Activated CD4-positive, alpha-beta T cell treated with anti-CD3 and anti-CD28 coated beads for 36 hours (primary cell): ENCODE data around the gene BRMS1L. TPM values are rescaled to one million over a fixed set of nuclear protein-coding genes. Genes with fewer than 3 reads are reported as not detected.
A peak's percentile ranks its signal among the peaks of the same experiment; 100 is the strongest.
"Not testable (repeated sequence)": the region's sequence is repeated elsewhere in the genome, so short reads cannot be mapped to it uniquely, and the experiment has no call there.

Experiments used
- ATAC-seq: fragments of 200-7000 bp; cut with Tn5 transposase; one replicate; pipeline ENCODE4 v1.10.0; 2021; ENCODE audit warnings: mild to moderate bottlenecking, moderate library complexity
- CTCF ChIA-PET: fragments of 350-600 bp; sonication (Branson Sonifier 250); formaldehyde crosslinking; loops from one replicate; lab custom pipeline; 2021; ENCODE audit warnings: antibody characterized with exemption; lab: Charles Lee
- POLR2A ChIA-PET: fragments of 350-600 bp; sonication (Branson Sonifier 250); formaldehyde crosslinking; loops from one replicate; lab custom pipeline; 2021; ENCODE audit warnings: antibody characterized with exemption, inconsistent platforms; lab: Charles Lee
- DNase-seq: peaks from one replicate; pipeline ENCODE4 v3.0.0-alpha.2; 2020
- H3K27ac Mint-ChIP-seq: one replicate; pipeline ENCODE4 v1.8.0; 2021; ENCODE audit warnings: mixed read lengths
- H3K27me3 Mint-ChIP-seq: one replicate; pipeline ENCODE4 v1.8.0; 2021; ENCODE audit warnings: mixed read lengths
- H3K36me3 Mint-ChIP-seq: one replicate; pipeline ENCODE4 v1.8.0; 2021; ENCODE audit warnings: low read depth, mixed read lengths
- H3K4me1 Mint-ChIP-seq: one replicate; pipeline ENCODE4 v1.8.0; 2021; ENCODE audit warnings: mixed read lengths
- H3K4me3 Mint-ChIP-seq: one replicate; pipeline ENCODE4 v1.8.0; 2021; ENCODE audit warnings: mild to moderate bottlenecking, moderate library complexity, mixed read lengths
- H3K9me3 Mint-ChIP-seq: one replicate; pipeline ENCODE4 v1.8.0; 2021; ENCODE audit warnings: low read depth, mixed read lengths
- intact Hi-C, 2 experiments: fragments of 100-400 bp; cut with DNase I in 1 of 2; cut with micrococcal nuclease in 1 of 2; formaldehyde crosslinking; loops; one replicate each; pipeline versions ENCODE4 v1.14.2 to v1.15.1; 2022 to 2024; cut with DNase I, micrococcal nuclease
- total RNA-seq, 2 experiments: library from RNA; stranded (reverse); gene quantifications; one replicate each; pipeline ENCODE4 v1.2.3, GENCODE V29; 2021

Gene BRMS1L
- total RNA-seq, 2 experiments from 2014 or later: 5.3 to 7.8 TPM

DNA sequence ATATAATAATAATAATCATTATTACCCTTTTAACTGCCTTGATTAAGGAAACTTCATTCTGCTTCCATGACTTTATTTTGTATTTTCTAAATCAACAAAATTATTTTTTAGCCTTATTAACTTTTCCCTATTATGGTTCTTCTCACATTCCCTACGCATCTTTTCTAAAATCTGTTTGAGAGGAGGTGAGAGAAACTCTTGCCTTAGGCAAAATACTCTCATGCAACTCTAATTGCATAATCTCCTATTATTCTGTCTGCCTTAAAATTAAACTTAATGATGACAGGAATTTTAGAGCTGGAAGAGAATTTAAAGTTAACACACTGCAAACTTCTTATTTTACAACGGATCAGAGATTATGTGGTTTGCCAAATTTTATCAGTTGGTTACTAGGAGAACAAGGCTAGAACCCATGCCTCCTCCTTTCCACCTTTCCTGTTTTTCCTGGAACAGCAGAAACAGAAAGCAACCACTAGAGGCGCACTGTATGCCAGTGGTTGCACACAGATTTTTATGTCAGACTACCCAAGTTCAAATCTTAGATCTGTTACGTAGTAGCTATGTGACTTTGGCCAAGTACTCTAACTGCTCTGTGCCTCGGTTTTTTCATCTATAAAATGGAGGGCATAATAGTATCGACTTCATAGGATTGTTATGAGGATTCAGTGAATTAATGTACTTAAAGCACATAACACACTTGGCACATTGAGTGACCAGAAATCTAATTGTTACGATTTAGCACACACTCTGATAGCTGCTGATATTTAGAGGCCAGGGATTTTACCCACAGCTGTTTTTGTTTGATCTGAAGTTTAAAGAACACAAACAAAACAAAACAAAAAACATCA is 4.3 kb upstream of the BRMS1L start:
- intact Hi-C loops: no loop called here
- H3K4me1 Mint-ChIP-seq: peaks cover 5% of the 10 kb centered on the region
- H3K27me3 Mint-ChIP-seq: no peaks in the 10 kb centered on the region
- no peak for ATAC-seq
- no peaks in the 10 kb centered on the region for H3K9me3 Mint-ChIP-seq
- DNase-seq: peak; percentile 37
- ChIA-PET CTCF (interaction anchor here (0.8 to 2.4 kb wide), 12 partner anchors 8 to 1120 kb away, joined by 3 to 10 read pairs (median 4); partner anchors contain the start of gene RALGAPA1), POLR2A (interaction anchor here (0.6 kb wide), 1 partner anchor 542 kb away, joined by 5 read pairs; no protein-coding TSS in a partner anchor)
- H3K27ac Mint-ChIP-seq: no peak overlapping the region
- H3K4me3 Mint-ChIP-seq: no peak overlapping the region
- H3K36me3 Mint-ChIP-seq: no peaks in the 10 kb centered on the region

DNA sequence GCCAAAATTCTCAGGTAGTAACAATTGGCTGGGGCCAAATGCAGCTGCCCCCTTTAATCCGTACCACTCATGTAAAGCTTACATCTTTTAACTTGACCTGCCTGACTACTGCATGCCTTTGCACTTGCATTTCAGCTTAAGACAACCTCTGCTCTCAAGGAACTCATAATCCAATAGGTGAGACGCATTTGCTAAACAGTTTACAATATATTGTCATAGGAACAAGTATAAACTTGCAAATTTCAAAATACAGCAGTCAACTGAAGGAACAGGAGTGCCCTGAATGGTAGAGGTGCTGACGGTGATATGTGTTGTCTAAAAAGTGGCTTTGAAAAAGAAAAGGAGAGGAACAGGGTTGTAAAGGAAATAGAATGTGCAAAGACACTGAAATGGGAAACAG is 3.6 kb upstream of the BRMS1L start:
- intact Hi-C loops: no loop called here
- no peaks in the 10 kb centered on the region for H3K36me3 Mint-ChIP-seq
- H3K4me3 Mint-ChIP-seq: no peak overlapping the region
- no peaks in the 10 kb centered on the region for H3K27me3 Mint-ChIP-seq
- H3K4me1 Mint-ChIP-seq: peaks cover 11% of the 10 kb centered on the region
- CTCF ChIA-PET: interaction anchor here (0.7 to 2.4 kb wide), 12 partner anchors 9 to 1121 kb away, joined by 3 to 10 read pairs (median 4); partner anchors contain the start of gene RALGAPA1
- no peak overlapping the region for H3K27ac Mint-ChIP-seq
- H3K9me3 Mint-ChIP-seq: no peaks in the 10 kb centered on the region
- POLR2A ChIA-PET: interaction anchor here (0.6 kb wide), 1 partner anchor 543 kb away, joined by 5 read pairs; no protein-coding TSS in a partner anchor
- no peak for DNase-seq
- ATAC-seq: no peak

DNA sequence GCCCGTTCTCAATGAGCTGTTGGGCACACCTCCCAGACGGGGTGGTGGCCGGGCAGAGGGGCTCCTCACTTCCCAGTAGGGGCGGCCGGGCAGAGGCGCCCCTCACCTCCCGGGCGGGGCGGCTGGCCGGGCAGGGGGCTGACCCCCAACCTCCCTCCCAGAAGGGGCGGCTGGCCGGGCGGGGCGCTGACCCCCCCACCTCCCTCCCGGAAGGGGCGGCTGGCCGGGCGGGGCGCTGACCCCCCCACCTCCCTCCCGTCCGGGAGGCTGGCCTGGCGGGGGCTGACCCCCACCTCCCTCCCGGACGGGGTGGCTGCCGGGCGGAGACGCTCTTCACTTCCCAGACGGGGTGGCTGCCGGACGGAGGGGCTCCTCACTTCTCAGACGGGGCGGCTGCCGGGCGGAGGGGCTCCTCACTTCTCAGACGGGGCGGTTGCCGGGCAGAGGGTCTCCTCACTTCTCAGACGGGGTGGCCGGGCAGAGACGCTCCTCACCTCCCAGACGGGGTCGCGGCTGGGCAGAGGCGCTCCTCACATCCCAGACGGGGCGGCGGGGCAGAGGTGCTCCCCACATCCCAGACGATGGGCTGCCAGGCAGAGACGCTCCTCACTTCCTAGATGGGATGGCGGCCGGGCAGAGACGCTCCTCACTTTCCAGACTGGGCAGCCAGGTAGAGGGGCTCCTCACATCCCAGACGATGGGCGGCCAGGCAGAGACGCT is 1.5 kb upstream of the BRMS1L start:
- DNase-seq, H3K27ac Mint-ChIP-seq, H3K36me3 Mint-ChIP-seq, CTCF ChIA-PET, H3K27me3 Mint-ChIP-seq, H3K9me3 Mint-ChIP-seq, ATAC-seq, POLR2A ChIA-PET: not testable (repeated sequence)
- Mint-ChIP-seq H3K4me3 (peak overlapping the region; percentile 71), H3K4me1 (peaks cover 22% of the 10 kb centered on the region)
- intact Hi-C loops: loop anchor here (5.0 kb wide), 3 partner anchors 292 to 702 kb away; partner anchors contain the start of genes INSM2 (in 1 of the 2), MBIP (in 1 of the 2), PPP2R3C (in 1 of the 2) and PRORP (in 1 of the 2)

DNA sequence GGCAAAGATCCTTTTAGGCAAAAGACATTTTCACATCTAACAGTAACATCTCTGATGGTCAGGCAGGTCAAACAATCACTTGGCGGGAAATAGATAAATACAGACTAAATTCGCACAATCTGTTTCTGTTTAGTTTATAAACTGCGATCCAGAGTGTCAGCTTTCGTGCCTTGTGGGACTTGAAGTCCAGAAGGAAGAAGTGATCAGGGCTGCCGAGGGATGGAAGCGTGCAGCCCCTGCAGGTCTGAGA is 245 bp upstream of the BRMS1L start:
- H3K27me3 Mint-ChIP-seq: no peaks in the 10 kb centered on the region
- no peaks in the 10 kb centered on the region for H3K9me3 Mint-ChIP-seq
- intact Hi-C loops: loop anchor here (1.0 to 5.0 kb wide), 10 partner anchors 17 to 1364 kb away; partner anchors contain the start of genes MBIP (in 2 of the 2), PRORP (in 2 of the 2), RALGAPA1 (in 2 of the 2) and FAM177A1 (in 1 of the 2)
- peaks cover 24% of the 10 kb centered on the region for H3K4me1 Mint-ChIP-seq
- no peaks in the 10 kb centered on the region for H3K36me3 Mint-ChIP-seq
- POLR2A ChIA-PET: interaction anchor here (0.5 to 1.5 kb wide), 8 partner anchors 8 to 845 kb away, joined by 3 to 9 read pairs (median 4); partner anchors contain the start of gene RALGAPA1
- CTCF ChIA-PET: interaction anchor here (0.7 to 1.3 kb wide), 7 partner anchors 9 to 964 kb away, joined by 3 to 8 read pairs (median 4); partner anchors contain the start of gene MBIP
- ATAC-seq: no peak
- peak overlapping the region; percentile 81 for H3K27ac Mint-ChIP-seq
- DNase-seq: no peak
- H3K4me3 Mint-ChIP-seq: peak overlapping the region; percentile 71

DNA sequence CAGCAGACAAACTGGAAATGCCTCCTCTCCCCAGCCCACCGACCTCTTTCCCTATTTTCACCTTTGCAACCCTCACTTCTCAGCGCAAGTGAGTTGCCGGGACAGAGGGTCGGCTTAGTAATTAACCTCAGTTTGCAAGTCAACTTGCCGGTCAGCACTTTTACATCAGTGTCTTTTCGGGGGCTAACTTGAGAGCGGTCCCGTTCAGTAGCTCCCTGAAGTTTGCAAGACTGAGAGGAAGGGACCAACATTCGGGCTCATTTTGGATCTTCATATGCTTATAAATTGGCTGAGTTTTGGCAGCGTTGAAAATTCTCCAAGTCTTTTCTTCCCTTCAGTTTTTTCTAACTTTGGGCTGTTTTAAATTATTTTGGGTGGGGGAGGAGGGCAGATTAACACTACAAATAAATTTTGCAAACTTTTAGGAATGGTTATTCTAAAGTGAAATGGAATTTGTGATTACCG is 846 bp downstream of the BRMS1L start:
- ChIA-PET CTCF (interaction anchor here (0.6 to 1.3 kb wide), 5 partner anchors 11 to 494 kb away, joined by 3 to 8 read pairs (median 5); partner anchors contain the start of gene MBIP), POLR2A (interaction anchor here (1.4 to 1.5 kb wide), 3 partner anchors 8 to 18 kb away, joined by 5 to 9 read pairs (median 5); partner anchors contain the start of gene RALGAPA1)
- peaks cover 24% of the 10 kb centered on the region for H3K4me1 Mint-ChIP-seq
- peak overlapping the region; percentile 58 for H3K27ac Mint-ChIP-seq
- no peak for ATAC-seq
- H3K27me3 Mint-ChIP-seq: no peaks in the 10 kb centered on the region
- DNase-seq: no peak
- H3K36me3 Mint-ChIP-seq: peaks cover 7% of the 10 kb centered on the region
- intact Hi-C loops: loop anchor here (1.0 to 5.0 kb wide), 10 partner anchors 18 to 1365 kb away; partner anchors contain the start of genes MBIP (in 2 of the 2), PRORP (in 2 of the 2), RALGAPA1 (in 2 of the 2) and FAM177A1 (in 1 of the 2)
- H3K9me3 Mint-ChIP-seq: no peaks in the 10 kb centered on the region
- peak overlapping the region; percentile 71 for H3K4me3 Mint-ChIP-seq

DNA sequence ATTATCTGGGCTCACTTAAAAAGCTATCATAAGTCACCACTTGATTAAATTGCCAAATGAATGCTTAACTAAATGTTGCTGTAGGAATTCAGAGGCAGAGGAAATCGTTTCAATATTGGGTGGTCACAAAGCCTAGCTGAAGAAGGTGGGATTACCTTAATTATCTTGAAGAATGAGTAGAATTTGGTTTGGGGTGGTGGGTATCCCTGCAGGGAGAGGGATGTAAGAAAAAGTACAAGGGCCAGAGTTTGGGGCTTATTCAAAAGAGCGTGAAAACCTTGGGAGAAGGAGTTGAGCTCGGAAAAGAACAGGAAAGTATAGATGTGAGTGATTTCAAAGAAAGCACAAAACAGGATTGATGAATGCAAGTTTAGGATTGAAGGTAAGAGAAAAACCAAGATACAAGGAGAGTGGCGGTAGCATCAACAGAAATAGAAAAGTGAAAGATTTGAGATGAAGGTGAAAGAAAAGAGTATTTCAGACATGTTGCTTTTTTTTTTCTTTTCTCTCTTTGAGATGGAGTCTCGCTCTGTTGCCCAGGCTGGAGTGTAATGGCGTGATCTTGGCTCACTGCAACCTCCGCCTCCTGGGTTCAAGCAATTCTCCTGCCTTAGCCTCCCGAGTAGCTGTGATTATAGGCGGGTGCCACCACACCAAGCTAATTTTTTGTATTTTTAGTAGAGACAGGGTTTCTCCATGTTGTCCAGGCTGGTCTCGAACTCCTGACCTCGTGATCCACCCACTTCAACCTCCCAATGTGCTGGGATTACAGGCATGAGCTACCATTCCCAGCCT is 1.7 kb downstream of the BRMS1L start:
- no peaks in the 10 kb centered on the region for H3K9me3 Mint-ChIP-seq
- ATAC-seq (no peak), DNase-seq (no peak)
- ChIA-PET CTCF (interaction anchor here (1.2 to 1.5 kb wide), 2 partner anchors 10 to 43 kb away, joined by 3 to 5 read pairs; no protein-coding TSS in a partner anchor), POLR2A (no interaction called here)
- peak overlapping the region; percentile 71 for H3K4me3 Mint-ChIP-seq
- H3K27ac Mint-ChIP-seq: no peak overlapping the region
- no peaks in the 10 kb centered on the region for H3K27me3 Mint-ChIP-seq
- peaks cover 24% of the 10 kb centered on the region for H3K4me1 Mint-ChIP-seq
- peaks cover 8% of the 10 kb centered on the region for H3K36me3 Mint-ChIP-seq
- intact Hi-C loops: loop anchor here (5.0 kb wide), 3 partner anchors 296 to 706 kb away; partner anchors contain the start of genes INSM2 (in 1 of the 2), MBIP (in 1 of the 2), PPP2R3C (in 1 of the 2) and PRORP (in 1 of the 2)

DNA sequence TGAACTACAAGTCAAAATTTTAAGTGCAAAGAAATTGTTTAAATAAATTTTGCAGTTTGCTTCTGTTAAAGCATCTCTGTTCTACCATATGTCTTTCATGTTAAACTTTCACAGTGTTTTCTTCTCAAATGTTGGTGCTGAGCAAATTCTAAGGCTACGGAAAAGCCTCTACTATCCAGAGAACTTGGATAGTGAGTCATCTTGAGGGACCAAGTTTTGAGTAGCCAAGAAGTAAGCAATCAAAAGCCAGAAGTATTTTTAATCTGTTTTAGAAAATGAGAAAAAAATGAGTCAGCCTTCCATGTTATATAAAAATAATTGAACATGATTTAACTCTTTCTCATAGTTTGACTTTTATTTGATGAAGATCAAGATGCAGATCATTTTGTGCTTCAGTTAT is 3.3 kb downstream of the BRMS1L start:
- no peak overlapping the region for H3K27ac Mint-ChIP-seq
- H3K36me3 Mint-ChIP-seq: peaks cover 8% of the 10 kb centered on the region
- peaks cover 24% of the 10 kb centered on the region for H3K4me1 Mint-ChIP-seq
- no peaks in the 10 kb centered on the region for H3K27me3 Mint-ChIP-seq
- ATAC-seq (no peak), DNase-seq (no peak)
- intact Hi-C loops: loop anchor here (5.0 kb wide), 3 partner anchors 297 to 707 kb away; partner anchors contain the start of genes INSM2 (in 1 of the 2), MBIP (in 1 of the 2), PPP2R3C (in 1 of the 2) and PRORP (in 1 of the 2)
- no peak overlapping the region for H3K4me3 Mint-ChIP-seq
- ChIA-PET CTCF (no interaction called here), POLR2A (no interaction called here)
- H3K9me3 Mint-ChIP-seq: no peaks in the 10 kb centered on the region

DNA sequence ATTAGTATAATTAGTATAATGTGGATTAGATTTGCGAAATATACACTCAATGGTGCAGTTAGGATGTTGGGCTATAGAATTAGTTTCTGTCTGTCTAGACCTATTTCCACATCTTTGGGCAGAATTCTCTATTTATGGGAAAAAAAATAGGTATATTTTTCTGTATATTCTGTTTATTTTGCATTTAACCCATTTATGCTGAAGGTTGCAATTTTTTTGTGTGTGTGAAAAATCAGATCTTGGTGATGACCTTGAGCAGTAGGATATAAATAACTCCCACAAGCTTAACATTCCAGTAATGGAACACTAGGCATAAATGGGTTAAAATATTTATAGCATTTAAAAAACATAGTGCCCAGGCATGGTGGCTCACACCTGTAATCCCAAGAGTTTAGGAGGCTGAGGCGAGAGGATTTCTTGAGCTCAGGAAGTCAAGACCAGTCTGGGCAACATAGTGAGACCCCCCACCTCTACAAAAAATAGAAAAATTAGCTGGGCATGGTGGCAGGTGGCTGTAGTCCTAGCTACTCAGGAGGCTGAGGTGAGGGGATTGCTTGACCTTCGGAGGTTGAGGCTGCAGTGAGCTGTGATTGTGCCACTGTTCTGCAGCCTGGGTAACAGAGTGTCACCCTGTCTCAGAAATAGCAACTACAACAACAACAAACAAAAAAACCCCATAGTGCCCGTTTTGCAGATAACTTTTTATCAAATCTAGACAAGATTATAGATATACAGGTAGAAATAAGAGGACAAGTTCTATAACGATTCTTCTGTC is 9.3 kb downstream of the BRMS1L start:
- CTCF ChIA-PET: interaction anchor here (0.7 to 1.5 kb wide), 4 partner anchors 14 to 539 kb away, joined by 3 to 5 read pairs (median 4); no protein-coding TSS in a partner anchor

DNA sequence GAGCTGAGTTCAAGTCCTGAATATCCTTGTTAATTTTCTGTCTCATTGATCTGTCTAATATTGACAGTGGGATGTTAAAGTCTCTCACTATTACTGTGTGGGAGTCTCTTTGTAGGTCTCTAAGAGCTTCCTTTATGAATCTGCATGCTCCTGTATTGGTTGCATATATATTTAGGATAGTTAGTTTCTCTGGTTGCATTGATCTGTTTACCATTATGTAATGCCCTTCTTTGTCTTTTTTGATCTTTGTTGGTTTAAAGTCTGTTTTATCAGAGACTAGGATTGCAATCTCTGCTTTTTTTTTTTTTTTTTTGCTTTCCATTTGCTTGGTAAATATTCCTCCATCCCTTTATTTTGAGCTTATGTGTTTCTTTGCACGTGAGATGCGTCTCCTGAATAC is 15.6 kb downstream of the BRMS1L start:
- H3K4me3 Mint-ChIP-seq, DNase-seq, ATAC-seq, intact Hi-C loops, H3K27ac Mint-ChIP-seq, H3K27me3 Mint-ChIP-seq, POLR2A ChIA-PET, H3K4me1 Mint-ChIP-seq: not testable (repeated sequence)
- Mint-ChIP-seq H3K36me3 (peaks cover 71% of the 10 kb centered on the region), H3K9me3 (peaks cover 24% of the 10 kb centered on the region)
- CTCF ChIA-PET: interaction anchor here (0.6 kb wide), 1 partner anchor 10 kb away, joined by 3 read pairs; no protein-coding TSS in a partner anchor

More for the DNA sequence above, 9.3 kb downstream of the BRMS1L start:
- ATAC-seq (no peak), DNase-seq (no peak)
- POLR2A ChIA-PET: interaction anchor here (0.6 to 1.2 kb wide), 2 partner anchors 9 to 175 kb away, joined by 3 to 9 read pairs; partner anchors contain the start of gene BRMS1L
- H3K27me3 Mint-ChIP-seq: no peaks in the 10 kb centered on the region
- no peak overlapping the region for H3K4me3 Mint-ChIP-seq
- peaks cover 48% of the 10 kb centered on the region for H3K36me3 Mint-ChIP-seq
- peaks cover 4% of the 10 kb centered on the region for H3K9me3 Mint-ChIP-seq
- H3K4me1 Mint-ChIP-seq: no peaks in the 10 kb centered on the region
- intact Hi-C loops: no loop called here
- no peak overlapping the region for H3K27ac Mint-ChIP-seq
